NCI-H1930 (cell line): ENCODE measurements around the gene GRB2.
"Not testable (repeated sequence)": the region's sequence is repeated elsewhere in the genome, so short reads cannot be mapped to it uniquely, and the experiment has no call there.

Source experiments
- DNase-seq, 2 experiments: peaks; one replicate each; lab custom pipeline; 2025; lab: John Stamatoyannopoulos, UW

Gene GRB2

GRCh38 chr17:75386430-75386829, 19.0 kb downstream of the GRB2 start:
- no peak for DNase-seq

GRCh38 chr17:75384751-75385150, 20.7 kb downstream of the GRB2 start:
- DNase-seq, result no peak

- DNase-seq, result no peak
Measured at GRCh38 chr17:75383842-75384195, 21.7 kb downstream of the GRB2 start.

GRCh38 chr17:75380750-75381149, 24.7 kb downstream of the GRB2 start:
- DNase-seq, result no peak

GRCh38 chr17:75380315-75380714, 25.2 kb downstream of the GRB2 start:
- DNase-seq, result no peak

GRCh38 chr17:75379426-75379825, 26.1 kb downstream of the GRB2 start:
- DNase-seq, result not testable (repeated sequence)

GRCh38 chr17:75373280-75373679, 32.2 kb downstream of the GRB2 start:
- no peak for DNase-seq

- no peak for DNase-seq
Measured at GRCh38 chr17:75371981-75372380, 33.5 kb downstream of the GRB2 start.

- no peak for DNase-seq
Measured at GRCh38 chr17:75371339-75371738, 34.1 kb downstream of the GRB2 start.

GRCh38 chr17:75370286-75370915, 35.1 kb downstream of the GRB2 start:
- DNase-seq, result no peak

- DNase-seq, result not testable (repeated sequence)
Measured at GRCh38 chr17:75367838-75368789, 37.4 kb downstream of the GRB2 start.

GRCh38 chr17:75367312-75367711, 38.2 kb downstream of the GRB2 start:
- DNase-seq, result no peak

- DNase-seq, result no peak
Measured at GRCh38 chr17:75366432-75366831, 39.0 kb downstream of the GRB2 start.

GRCh38 chr17:75365931-75366275, 39.6 kb downstream of the GRB2 start:
- no peak for DNase-seq

- no peak for DNase-seq
Measured at GRCh38 chr17:75365009-75365930, 40.2 kb downstream of the GRB2 start.

GRCh38 chr17:75364078-75364477, 41.4 kb downstream of the GRB2 start:
- DNase-seq, result no peak

GRCh38 chr17:75361996-75362395, 43.5 kb downstream of the GRB2 start:
- no peak for DNase-seq

GRCh38 chr17:75361344-75361743, 44.1 kb downstream of the GRB2 start:
- DNase-seq, result no peak

GRCh38 chr17:75356260-75356937, 49.1 kb downstream of the GRB2 start:
- DNase-seq, result no peak

- no peak for DNase-seq
Measured at GRCh38 chr17:75353176-75353575, 52.3 kb downstream of the GRB2 start.

- DNase-seq, result no peak
Measured at GRCh38 chr17:75352079-75352569, 53.4 kb downstream of the GRB2 start.

GRCh38 chr17:75350706-75351105, 54.8 kb downstream of the GRB2 start:
- no peak for DNase-seq
